ENCODE results near the gene ZNF638. TPM values are rescaled to one million over a fixed set of nuclear protein-coding genes. Genes with fewer than 3 reads are reported as not detected.
"Not testable (repeated sequence)": the region's sequence is repeated elsewhere in the genome, so short reads cannot be mapped to it uniquely, and the experiment has no call there.

Gene ZNF638
- polyA plus RNA-seq, 4 donors = 51.1 to 130 (median 80.4) TPM

- Histone ChIP-seq H3K36me3 (ENCODE audit: control insufficient read depth in 3 of 3, insufficient read depth in 2 of 3, low read depth in 1 of 3, low read length in 3 of 3) (no peaks in the 10 kb centered on the region), H3K4me3 (ENCODE audit: low read depth in 1 of 3, low read length in 3 of 3) (no peak overlapping the region), H3K4me1 (ENCODE audit: control insufficient read depth in 3 of 3, insufficient read depth in 2 of 3, low read depth in 1 of 3, low read length in 2 of 3) (no peaks in the 10 kb centered on the region), H3K9me3 (ENCODE audit: control insufficient read depth in 2 of 2, insufficient read depth in 1 of 2, low read depth in 1 of 2, low read length in 1 of 2) (no peaks in the 10 kb centered on the region), H3K27me3 (ENCODE audit: control insufficient read depth in 3 of 3, insufficient read depth in 3 of 3, low read length in 3 of 3) (no peaks in the 10 kb centered on the region), H3K27ac (ENCODE audit: low read depth in 1 of 3, low read length in 2 of 3) (no peak overlapping the region)
- FAIRE-seq (no peak), DNase-seq (peak; percentile 36 to 46)
- 50 to 66% (median 62%) methylated on average over 2 of the region's 2 CpGs for WGBS, 3 donors
Measured at GRCh38 chr2:71299507-71299906, 32.1 kb upstream of the ZNF638 start.

- Histone ChIP-seq H3K27me3 (ENCODE audit: control insufficient read depth in 3 of 3, insufficient read depth in 3 of 3, low read length in 3 of 3) (no peaks in the 10 kb centered on the region), H3K4me3 (ENCODE audit: low read depth in 1 of 3, low read length in 3 of 3) (no peak overlapping the region), H3K36me3 (ENCODE audit: control insufficient read depth in 3 of 3, insufficient read depth in 2 of 3, low read depth in 1 of 3, low read length in 3 of 3) (no peaks in the 10 kb centered on the region), H3K4me1 (ENCODE audit: control insufficient read depth in 3 of 3, insufficient read depth in 2 of 3, low read depth in 1 of 3, low read length in 2 of 3) (no peaks in the 10 kb centered on the region), H3K27ac (ENCODE audit: low read depth in 1 of 3, low read length in 2 of 3) (no peak overlapping the region), H3K9me3 (ENCODE audit: control insufficient read depth in 2 of 2, insufficient read depth in 1 of 2, low read depth in 1 of 2, low read length in 1 of 2) (no peaks in the 10 kb centered on the region)
- WGBS, 3 donors = 84 to 86% (median 86%) methylated on average over 3 of the region's 3 CpGs
- DNase-seq = no peak
- no peak for FAIRE-seq
Measured at GRCh38 chr2:71303849-71304248, 27.7 kb upstream of the ZNF638 start.

GRCh38 chr2:71306762-71307161 lies 24.8 kb upstream of the ZNF638 start:
- no peak for FAIRE-seq
- no peak for DNase-seq
- Histone ChIP-seq H3K27ac (ENCODE audit: low read depth in 1 of 3, low read length in 2 of 3) (no peak overlapping the region), H3K4me1 (ENCODE audit: control insufficient read depth in 3 of 3, insufficient read depth in 2 of 3, low read depth in 1 of 3, low read length in 2 of 3) (no peaks in the 10 kb centered on the region), H3K9me3 (ENCODE audit: control insufficient read depth in 2 of 2, insufficient read depth in 1 of 2, low read depth in 1 of 2, low read length in 1 of 2) (no peaks in the 10 kb centered on the region), H3K4me3 (ENCODE audit: low read depth in 1 of 3, low read length in 3 of 3) (no peak overlapping the region), H3K36me3 (ENCODE audit: control insufficient read depth in 3 of 3, insufficient read depth in 2 of 3, low read depth in 1 of 3, low read length in 3 of 3) (no peaks in the 10 kb centered on the region), H3K27me3 (ENCODE audit: control insufficient read depth in 3 of 3, insufficient read depth in 3 of 3, low read length in 3 of 3) (no peaks in the 10 kb centered on the region)
- 74 to 80% (median 78%) methylated on average over 3 of the region's 3 CpGs for WGBS, 3 donors

- peaks cover 0 to 5% of the 10 kb centered on the region in 2 donors for H3K9me3 ChIP-seq (ENCODE audit: control insufficient read depth in 2 of 2, insufficient read depth in 1 of 2, low read depth in 1 of 2, low read length in 1 of 2)
- H3K4me1 ChIP-seq (ENCODE audit: control insufficient read depth in 3 of 3, insufficient read depth in 2 of 3, low read depth in 1 of 3, low read length in 2 of 3) = no peaks in the 10 kb centered on the region
- H3K27me3 ChIP-seq (ENCODE audit: control insufficient read depth in 3 of 3, insufficient read depth in 3 of 3, low read length in 3 of 3) = peaks cover 0 to 3% (median 1%) of the 10 kb centered on the region in 3 donors
- H3K4me3 ChIP-seq (ENCODE audit: low read depth in 1 of 3, low read length in 3 of 3) = no peak overlapping the region
- DNase-seq (no peak), FAIRE-seq (no peak)
- 89 to 94% (median 90%) methylated on average over 9 of the region's 9 CpGs for WGBS, 3 donors
- no peaks in the 10 kb centered on the region for H3K36me3 ChIP-seq (ENCODE audit: control insufficient read depth in 3 of 3, insufficient read depth in 2 of 3, low read depth in 1 of 3, low read length in 3 of 3)
- H3K27ac ChIP-seq (ENCODE audit: low read depth in 1 of 3, low read length in 2 of 3) = no peak overlapping the region
Measured at GRCh38 chr2:71313016-71313766, 18.4 kb upstream of the ZNF638 start.

GRCh38 chr2:71317060-71317459 lies 14.5 kb upstream of the ZNF638 start:
- FAIRE-seq (no peak), DNase-seq (no peak)
- Histone ChIP-seq H3K27me3 (ENCODE audit: control insufficient read depth in 3 of 3, insufficient read depth in 3 of 3, low read length in 3 of 3) (peaks cover 0 to 3% (median 1%) of the 10 kb centered on the region in 3 donors), H3K4me1 (ENCODE audit: control insufficient read depth in 3 of 3, insufficient read depth in 2 of 3, low read depth in 1 of 3, low read length in 2 of 3) (no peaks in the 10 kb centered on the region), H3K9me3 (ENCODE audit: control insufficient read depth in 2 of 2, insufficient read depth in 1 of 2, low read depth in 1 of 2, low read length in 1 of 2) (peaks cover 0 to 10% of the 10 kb centered on the region in 2 donors), H3K36me3 (ENCODE audit: control insufficient read depth in 3 of 3, insufficient read depth in 2 of 3, low read depth in 1 of 3, low read length in 3 of 3) (no peaks in the 10 kb centered on the region), H3K27ac (ENCODE audit: low read depth in 1 of 3, low read length in 2 of 3) (no peak overlapping the region), H3K4me3 (ENCODE audit: low read depth in 1 of 3, low read length in 3 of 3) (no peak overlapping the region)
- 75 to 85% (median 81%) methylated on average over 4 of the region's 4 CpGs for WGBS, 3 donors

- FAIRE-seq; H3K27ac ChIP-seq (ENCODE audit: low read depth in 1 of 3, low read length in 2 of 3); H3K36me3 ChIP-seq (ENCODE audit: control insufficient read depth in 3 of 3, insufficient read depth in 2 of 3, low read depth in 1 of 3, low read length in 3 of 3); DNase-seq; H3K27me3 ChIP-seq (ENCODE audit: control insufficient read depth in 3 of 3, insufficient read depth in 3 of 3, low read length in 3 of 3); H3K4me1 ChIP-seq (ENCODE audit: control insufficient read depth in 3 of 3, insufficient read depth in 2 of 3, low read depth in 1 of 3, low read length in 2 of 3); H3K9me3 ChIP-seq (ENCODE audit: control insufficient read depth in 2 of 2, insufficient read depth in 1 of 2, low read depth in 1 of 2, low read length in 1 of 2); H3K4me3 ChIP-seq (ENCODE audit: low read depth in 1 of 3, low read length in 3 of 3): not testable (repeated sequence)
- WGBS, 3 donors = 89 to 94% (median 91%) methylated on average over 4 of the region's 4 CpGs
Measured at GRCh38 chr2:71317900-71318299, 13.7 kb upstream of the ZNF638 start.

GRCh38 chr2:71323386-71323785 lies 8.2 kb upstream of the ZNF638 start:
- Histone ChIP-seq H3K4me3 (ENCODE audit: low read depth in 1 of 3, low read length in 3 of 3) (no peak overlapping the region), H3K4me1 (ENCODE audit: control insufficient read depth in 3 of 3, insufficient read depth in 2 of 3, low read depth in 1 of 3, low read length in 2 of 3) (no peaks in the 10 kb centered on the region), H3K27ac (ENCODE audit: low read depth in 1 of 3, low read length in 2 of 3) (no peak overlapping the region), H3K36me3 (ENCODE audit: control insufficient read depth in 3 of 3, insufficient read depth in 2 of 3, low read depth in 1 of 3, low read length in 3 of 3) (no peaks in the 10 kb centered on the region), H3K27me3 (ENCODE audit: control insufficient read depth in 3 of 3, insufficient read depth in 3 of 3, low read length in 3 of 3) (no peaks in the 10 kb centered on the region), H3K9me3 (ENCODE audit: control insufficient read depth in 2 of 2, insufficient read depth in 1 of 2, low read depth in 1 of 2, low read length in 1 of 2) (peaks cover 0 to 7% of the 10 kb centered on the region in 2 donors)
- FAIRE-seq (no peak), DNase-seq (no peak)
- 87 to 93% (median 87%) methylated on average over 6 of the region's 6 CpGs for WGBS, 3 donors

GRCh38 chr2:71326968-71327367 lies 4.6 kb upstream of the ZNF638 start:
- no peak for FAIRE-seq
- 82 to 91% (median 89%) methylated on average over 3 of the region's 3 CpGs for WGBS, 3 donors

GRCh38 chr2:71327916-71328315 lies 3.7 kb upstream of the ZNF638 start:
- H3K27ac ChIP-seq (ENCODE audit: low read depth in 1 of 3, low read length in 2 of 3) = no peak overlapping the region
- H3K9me3 ChIP-seq (ENCODE audit: control insufficient read depth in 2 of 2, insufficient read depth in 1 of 2, low read depth in 1 of 2, low read length in 1 of 2) = peaks cover 0 to 3% of the 10 kb centered on the region in 2 donors
- no peaks in the 10 kb centered on the region for H3K36me3 ChIP-seq (ENCODE audit: control insufficient read depth in 3 of 3, insufficient read depth in 2 of 3, low read depth in 1 of 3, low read length in 3 of 3)
- no peak overlapping the region for H3K4me3 ChIP-seq (ENCODE audit: low read depth in 1 of 3, low read length in 3 of 3)
- 35 to 56% (median 51%) methylated on average over 4 of the region's 4 CpGs for WGBS, 3 donors
- H3K4me1 ChIP-seq (ENCODE audit: control insufficient read depth in 3 of 3, insufficient read depth in 2 of 3, low read depth in 1 of 3, low read length in 2 of 3) = no peaks in the 10 kb centered on the region
- no peaks in the 10 kb centered on the region for H3K27me3 ChIP-seq (ENCODE audit: control insufficient read depth in 3 of 3, insufficient read depth in 3 of 3, low read length in 3 of 3)
- DNase-seq (peak; percentile 12 to 21), FAIRE-seq (no peak)

More at GRCh38 chr2:71326968-71327367, 4.6 kb upstream of the ZNF638 start:
- peaks cover 0 to 3% of the 10 kb centered on the region in 2 donors for H3K9me3 ChIP-seq (ENCODE audit: control insufficient read depth in 2 of 2, insufficient read depth in 1 of 2, low read depth in 1 of 2, low read length in 1 of 2)
- no peaks in the 10 kb centered on the region for H3K36me3 ChIP-seq (ENCODE audit: control insufficient read depth in 3 of 3, insufficient read depth in 2 of 3, low read depth in 1 of 3, low read length in 3 of 3)
- no peak overlapping the region for H3K27ac ChIP-seq (ENCODE audit: low read depth in 1 of 3, low read length in 2 of 3)
- no peak overlapping the region for H3K4me3 ChIP-seq (ENCODE audit: low read depth in 1 of 3, low read length in 3 of 3)
- H3K4me1 ChIP-seq (ENCODE audit: control insufficient read depth in 3 of 3, insufficient read depth in 2 of 3, low read depth in 1 of 3, low read length in 2 of 3) = no peaks in the 10 kb centered on the region
- no peaks in the 10 kb centered on the region for H3K27me3 ChIP-seq (ENCODE audit: control insufficient read depth in 3 of 3, insufficient read depth in 3 of 3, low read length in 3 of 3)
- no peak for DNase-seq

Data from small intestine (tissue), 7 donors.